Stimulated activated CD8-positive, alpha-beta memory T cell treated with anti-CD3 and anti-CD28 coated beads, Interleukin-2, amount 100 ng/mL, for 48 hours (primary cell): Measurements from ENCODE around the gene ZDHHC11B.
"Not testable (repeated sequence)": the region's sequence is repeated elsewhere in the genome, so short reads cannot be mapped to it uniquely, and the experiment has no call there.

Experiments
- DNase-seq, 2 donors: peaks; one replicate each; pipeline ENCODE4 v3.0.0-alpha.2; 2020; ENCODE audit warnings: low read depth in 2 of 2

ZDHHC11B gene

GRCh38 chr5:685262-686171 is 99.0 kb downstream of the ZDHHC11B start:
- DNase-seq: no peak

GRCh38 chr5:684751-685216 is 99.7 kb downstream of the ZDHHC11B start:
- no peak for DNase-seq

- DNase-seq: no peak
These were observed 100.7 kb downstream of the ZDHHC11B start for GRCh38 chr5:683551-684481.

GRCh38 chr5:682651-683358 is 101.7 kb downstream of the ZDHHC11B start:
- DNase-seq: not testable (repeated sequence)

- DNase-seq: not testable (repeated sequence)
These were observed 102.3 kb downstream of the ZDHHC11B start for GRCh38 chr5:682216-682615.

GRCh38 chr5:681317-682191 is 103.0 kb downstream of the ZDHHC11B start:
- not testable (repeated sequence) for DNase-seq

- not testable (repeated sequence) for DNase-seq
These were observed 103.7 kb downstream of the ZDHHC11B start for GRCh38 chr5:680836-681235.

- DNase-seq: not testable (repeated sequence)
These were observed 104.3 kb downstream of the ZDHHC11B start for GRCh38 chr5:680118-680795.

- DNase-seq: not testable (repeated sequence)
These were observed 105.2 kb downstream of the ZDHHC11B start for GRCh38 chr5:679166-679895.

GRCh38 chr5:678521-678920 is 106.0 kb downstream of the ZDHHC11B start:
- DNase-seq: not testable (repeated sequence)

- no peak for DNase-seq
These were observed 107.1 kb downstream of the ZDHHC11B start for GRCh38 chr5:677131-678101.

- no peak for DNase-seq
These were observed 107.8 kb downstream of the ZDHHC11B start for GRCh38 chr5:676699-677076.

- DNase-seq: no peak
These were observed 108.4 kb downstream of the ZDHHC11B start for GRCh38 chr5:675871-676698.

- DNase-seq: no peak
These were observed 109.2 kb downstream of the ZDHHC11B start for GRCh38 chr5:675111-675870.

GRCh38 chr5:674630-675011 is 109.9 kb downstream of the ZDHHC11B start:
- DNase-seq: no peak

GRCh38 chr5:673831-674629 is 110.5 kb downstream of the ZDHHC11B start:
- DNase-seq: no peak
